ENCODE measurements around the gene CCL27. TPM values are rescaled to one million over a fixed set of nuclear protein-coding genes. Genes with fewer than 3 reads are reported as not detected.

CCL27 gene
- total and polyA plus RNA-seq, 2 of the 8 experiments (the other 6 are each of a cell fraction or from before 2014, with no cell fraction given), result 0.42 TPM; not detected in 1

DNA sequence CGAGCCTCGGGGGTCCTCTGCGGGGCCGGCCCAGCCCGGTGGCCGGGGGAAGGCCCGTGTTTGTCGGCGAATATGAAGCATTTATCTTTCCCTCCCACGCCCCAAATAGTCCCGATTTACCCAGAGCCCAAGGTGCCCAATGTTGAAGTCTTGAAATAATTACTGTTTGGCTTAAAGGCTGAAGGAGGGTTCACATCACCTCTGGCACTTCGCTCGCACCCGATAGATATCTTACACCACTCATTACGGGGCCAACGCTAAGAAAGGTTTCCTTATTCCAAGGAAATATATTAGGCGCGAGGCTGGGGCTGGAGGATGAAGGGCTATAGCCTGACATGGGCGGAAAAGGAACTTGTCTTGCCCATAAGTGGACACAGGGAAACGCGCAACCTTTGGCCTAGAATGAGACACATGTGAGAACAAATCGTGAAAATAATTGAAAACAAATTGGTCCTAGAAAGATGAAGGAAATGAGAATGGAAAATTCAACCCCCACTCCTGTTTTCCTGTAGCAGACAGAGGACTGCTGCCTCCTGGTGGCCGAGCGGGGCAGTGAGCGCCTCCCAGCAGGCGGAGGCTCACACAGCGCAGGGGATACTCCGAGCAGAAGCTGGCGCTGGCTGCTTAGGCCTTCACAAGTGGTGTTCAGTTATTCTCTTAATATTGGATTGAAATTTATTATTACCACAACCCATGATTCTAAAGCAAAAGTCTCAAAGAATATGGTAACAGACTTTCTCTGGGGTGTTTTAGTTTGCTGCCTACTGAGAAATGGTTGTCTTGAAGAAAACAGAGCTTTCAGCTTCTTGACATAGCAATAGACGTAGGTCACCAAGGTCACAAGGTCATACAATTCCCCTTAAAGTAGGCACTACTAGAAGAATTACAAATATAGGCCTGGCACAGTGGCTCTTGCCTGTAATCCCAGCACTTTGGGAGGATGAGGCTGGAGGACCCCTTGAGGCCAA lies 39.6 kb upstream of the CCL27 start:
- Histone ChIP-seq H2BK120ac (replicated peaks; ENCODE audit: low read depth, low read length) (no peak overlapping the region), H3K4me3 (ENCODE audit: extremely low read depth in 1 of 4, insufficient read depth in 2 of 4, low read depth in 3 of 4, low read length in 4 of 4) (peak overlapping the region; percentile 38 to 65 (median 45)), H2BK15ac (ENCODE audit: low read length) (no peak overlapping the region), H3K79me1 (ENCODE audit: low read depth, low read length) (no peaks in the 10 kb centered on the region), H3K27me3 (replicated peaks in 1 of 4; ENCODE audit: control insufficient read depth in 3 of 4, extremely low read depth in 1 of 4, insufficient read depth in 3 of 4, low read length in 3 of 4) (peaks cover 0 to 30% (median 18%) of the 10 kb centered on the region in 4 experiments; a peak in 6 of 7 replicates), H2AK5ac (ENCODE audit: low read depth, low read length) (no peak overlapping the region), H2BK12ac (ENCODE audit: low read depth, low read length) (no peak overlapping the region), H3K4me2 (ENCODE audit: insufficient read depth in 1 of 2, low read depth in 2 of 2, low read length in 2 of 2) (peak overlapping the region; percentile 62 to 91), H3K23ac (ENCODE audit: insufficient read length) (no peak overlapping the region), H3K79me2 (ENCODE audit: control insufficient read depth in 1 of 2, insufficient read depth in 2 of 2, low read length in 2 of 2) (no peaks in the 10 kb centered on the region), H3K27ac (ENCODE audit: low read depth, low read length) (no peak overlapping the region), H2BK20ac (ENCODE audit: low read length) (no peak overlapping the region), H3K14ac (ENCODE audit: insufficient read length) (no peak overlapping the region), H4K5ac (ENCODE audit: insufficient read length, low read depth, low read length) (no peak overlapping the region), H3K23me2 (ENCODE audit: low read depth, low read length) (peaks cover 11% of the 10 kb centered on the region), H3K36me3 (ENCODE audit: control insufficient read depth in 2 of 4, insufficient read depth in 4 of 4, low read length in 3 of 4) (no peaks in the 10 kb centered on the region), H3K9me3 (ENCODE audit: insufficient read depth in 2 of 2, low read depth in 1 of 2, low read length in 1 of 2) (no peaks in the 10 kb centered on the region), H4K8ac (ENCODE audit: extremely low read depth, insufficient read depth, low read length) (no peak overlapping the region), H3K56ac (replicated peaks; ENCODE audit: insufficient read length, low read depth, low read length) (no peak overlapping the region), H2AFZ (ENCODE audit: low read length) (peak overlapping the region; percentile 77), H3K4me1 (replicated peaks in 1 of 4; ENCODE audit: control insufficient read depth in 3 of 4, insufficient read depth in 4 of 4, low read length in 3 of 4) (peaks cover 0 to 5% (median 2%) of the 10 kb centered on the region in 4 experiments; a peak in 2 of 7 replicates), H4K91ac (replicated peaks; ENCODE audit: insufficient read length, low read length) (no peak overlapping the region), H3K4ac (replicated peaks; ENCODE audit: insufficient read length, low read depth, low read length) (no peak overlapping the region), H4K20me1 (replicated peaks in 1 of 2; ENCODE audit: control insufficient read depth in 1 of 2, insufficient read depth in 2 of 2, low read length in 2 of 2) (no peaks in the 10 kb centered on the region), H3K18ac (ENCODE audit: extremely low read depth, low read length) (no peak overlapping the region), H3K9ac (replicated peaks in 1 of 4; ENCODE audit: extremely low read depth in 1 of 4, low read depth in 3 of 4, low read length in 3 of 4) (no peak overlapping the region), H2BK5ac (ENCODE audit: low read depth, low read length) (no peak overlapping the region)
- CTCF ChIA-PET (ENCODE audit: partially characterized antibody), result interaction anchor here (0.6 to 7.8 kb wide), 54 partner anchors 8 to 984 kb away, joined by 3 to 147 read pairs (median 4); partner anchors contain the start of genes CCL19, CCL21, CCL27 and GALT
- peak; percentile 21 to 92 for DNase-seq (ENCODE audit: low read depth in 1 of 2, low spot score in 2 of 2)
- 13% methylated on average over 30 of the region's 30 CpGs; no CpG with 5 or more reads in 1 of the 2 experiments for WGBS, 2 experiments (ENCODE audit: extremely low coverage in 1 of 2, insufficient coverage in 1 of 2, insufficient read length in 1 of 2, insufficient replicate concordance in 2 of 2, low coverage in 1 of 2, low lambda C conversion rate in 2 of 2, missing lambda C conversion rate in 1 of 2)
- POLR2A ChIA-PET (ENCODE audit: partially characterized antibody), result no interaction called here
- peak; percentile 83 for FAIRE-seq
- TF ChIP-seq, protein P1, sequence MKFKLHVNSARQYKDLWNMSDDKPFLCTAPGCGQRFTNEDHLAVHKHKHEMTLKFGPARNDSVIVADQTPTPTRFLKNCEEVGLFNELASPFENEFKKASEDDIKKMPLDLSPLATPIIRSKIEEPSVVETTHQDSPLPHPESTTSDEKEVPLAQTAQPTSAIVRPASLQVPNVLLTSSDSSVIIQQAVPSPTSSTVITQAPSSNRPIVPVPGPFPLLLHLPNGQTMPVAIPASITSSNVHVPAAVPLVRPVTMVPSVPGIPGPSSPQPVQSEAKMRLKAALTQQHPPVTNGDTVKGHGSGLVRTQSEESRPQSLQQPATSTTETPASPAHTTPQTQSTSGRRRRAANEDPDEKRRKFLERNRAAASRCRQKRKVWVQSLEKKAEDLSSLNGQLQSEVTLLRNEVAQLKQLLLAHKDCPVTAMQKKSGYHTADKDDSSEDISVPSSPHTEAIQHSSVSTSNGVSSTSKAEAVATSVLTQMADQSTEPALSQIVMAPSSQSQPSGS (IDR thresholded peaks at IDR 0.05; ENCODE audit: low read length), result no peak
- TF ChIP-seq YY1 (IDR thresholded peaks at IDR 0.05; ENCODE audit: low read depth, low read length) (peak; percentile 40; the same call in 1 of the 2 replicates), SIRT6 (IDR thresholded peaks at IDR 0.05; ENCODE audit: low read length) (no peak), RXRA (IDR thresholded peaks at IDR 0.05; ENCODE audit: insufficient read depth, low read depth, low read length) (0 out of 2 replicates have a peak, but pooled peaks have one; percentile 34), NRF1 (IDR thresholded peaks at IDR 0.05; ENCODE audit: low read depth, low read length) (no peak), SP2 (IDR thresholded peaks at IDR 0.05; ENCODE audit: low read length) (no peak)
- TF ChIP-seq, protein P2, sequence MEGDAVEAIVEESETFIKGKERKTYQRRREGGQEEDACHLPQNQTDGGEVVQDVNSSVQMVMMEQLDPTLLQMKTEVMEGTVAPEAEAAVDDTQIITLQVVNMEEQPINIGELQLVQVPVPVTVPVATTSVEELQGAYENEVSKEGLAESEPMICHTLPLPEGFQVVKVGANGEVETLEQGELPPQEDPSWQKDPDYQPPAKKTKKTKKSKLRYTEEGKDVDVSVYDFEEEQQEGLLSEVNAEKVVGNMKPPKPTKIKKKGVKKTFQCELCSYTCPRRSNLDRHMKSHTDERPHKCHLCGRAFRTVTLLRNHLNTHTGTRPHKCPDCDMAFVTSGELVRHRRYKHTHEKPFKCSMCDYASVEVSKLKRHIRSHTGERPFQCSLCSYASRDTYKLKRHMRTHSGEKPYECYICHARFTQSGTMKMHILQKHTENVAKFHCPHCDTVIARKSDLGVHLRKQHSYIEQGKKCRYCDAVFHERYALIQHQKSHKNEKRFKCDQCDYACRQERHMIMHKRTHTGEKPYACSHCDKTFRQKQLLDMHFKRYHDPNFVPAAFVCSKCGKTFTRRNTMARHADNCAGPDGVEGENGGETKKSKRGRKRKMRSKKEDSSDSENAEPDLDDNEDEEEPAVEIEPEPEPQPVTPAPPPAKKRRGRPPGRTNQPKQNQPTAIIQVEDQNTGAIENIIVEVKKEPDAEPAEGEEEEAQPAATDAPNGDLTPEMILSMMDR (IDR thresholded peaks at IDR 0.05; ENCODE audit: control extremely low read depth in 1 of 3, insufficient read depth in 1 of 3, low read depth in 1 of 3, low read length in 3 of 3), result peak; percentile 97 to 98 (median 98)

Data from H1 (cell line).